Large intestine (tissue), 3 donors: ENCODE results near the gene FOXK2. TPM values are rescaled to one million over a fixed set of nuclear protein-coding genes. Genes with fewer than 3 reads are reported as not detected.
"Not testable (repeated sequence)": the region's sequence is repeated elsewhere in the genome, so short reads cannot be mapped to it uniquely, and the experiment has no call there.

ENCODE experiments used
- DNase-seq, 2 donors: peaks; one replicate each; pipeline versions ENCODE4 v3.0.0 to v3.0.0-alpha.2; 2013
- H3K27ac ChIP-seq: one replicate; pipeline ENCODE4 v1.5.1; 2013; ENCODE audit warnings: low read length
- H3K27me3 ChIP-seq: 2 replicates; pipeline ENCODE4 v1.6.1; 2013; ENCODE audit warnings: low read length; ENCODE audit not compliant: control insufficient read depth, insufficient read depth
- H3K36me3 ChIP-seq: 2 replicates; pipeline ENCODE4 v1.6.1; 2013; ENCODE audit warnings: low read length; ENCODE audit not compliant: control insufficient read depth, insufficient read depth
- H3K4me1 ChIP-seq: one replicate; pipeline ENCODE4 v1.6.1; 2013; ENCODE audit warnings: low read length; ENCODE audit not compliant: control insufficient read depth, insufficient read depth
- H3K4me3 ChIP-seq: one replicate; pipeline ENCODE4 v1.5.1; 2013; ENCODE audit warnings: low read length
- H3K9me3 ChIP-seq: one replicate; pipeline ENCODE4 v1.6.1; 2013; ENCODE audit warnings: mild to moderate bottlenecking, low read depth, low read length, moderate library complexity; ENCODE audit not compliant: control insufficient read depth
- WGBS: methylation state at CpG from one replicate; pipeline ENCODE4 v1.1.5; 2013; ENCODE audit warnings: low lambda C conversion rate; ENCODE audit not compliant: insufficient coverage; 5-methylcytosine and 5-hydroxymethylcytosine counted together
- polyA plus RNA-seq: library from polyadenylated mRNA; unstranded; fragments of 120-200 nt; gene quantifications from one replicate; pipeline ENCODE4 v1.2.1, GENCODE V29; 2013

FOXK2 gene
- polyA plus RNA-seq, 1 donor: 29.7 TPM

- H3K4me3 ChIP-seq, H3K27ac ChIP-seq, H3K9me3 ChIP-seq, DNase-seq, H3K27me3 ChIP-seq: not testable (repeated sequence)
- Histone ChIP-seq H3K36me3 (peaks cover 37% of the 10 kb centered on the region), H3K4me1 (peaks cover 39% of the 10 kb centered on the region)
- no CpG with 5 or more reads among the region's 4 CpGs for WGBS
Measured at GRCh38 chr17:82563745-82564144, 44.2 kb downstream of the FOXK2 start.

GRCh38 chr17:82564241-82564640 is 44.7 kb downstream of the FOXK2 start:
- 100% methylated on average over 1 of the region's 5 CpGs for WGBS
- Histone ChIP-seq H3K27me3 (no peaks in the 10 kb centered on the region), H3K9me3 (peaks cover 4% of the 10 kb centered on the region), H3K27ac (no peak overlapping the region), H3K4me1 (peaks cover 39% of the 10 kb centered on the region), H3K4me3 (no peak overlapping the region), H3K36me3 (peaks cover 41% of the 10 kb centered on the region)
- DNase-seq: no peak

GRCh38 chr17:82565551-82565950 is 46.0 kb downstream of the FOXK2 start:
- peaks cover 50% of the 10 kb centered on the region for H3K36me3 ChIP-seq
- DNase-seq: no peak
- H3K9me3 ChIP-seq: peaks cover 4% of the 10 kb centered on the region
- H3K4me3 ChIP-seq: no peak overlapping the region
- peaks cover 32% of the 10 kb centered on the region for H3K4me1 ChIP-seq
- H3K27ac ChIP-seq: no peak overlapping the region
- H3K27me3 ChIP-seq: no peaks in the 10 kb centered on the region
- no CpG with 5 or more reads among the region's 1 CpG for WGBS

GRCh38 chr17:82566129-82566960 is 46.8 kb downstream of the FOXK2 start:
- Histone ChIP-seq H3K4me1 (peaks cover 24% of the 10 kb centered on the region), H3K4me3 (no peak overlapping the region), H3K9me3 (peaks cover 4% of the 10 kb centered on the region), H3K27ac (no peak overlapping the region), H3K36me3 (peaks cover 53% of the 10 kb centered on the region), H3K27me3 (no peaks in the 10 kb centered on the region)
- WGBS: 90% methylated on average over 2 of the region's 18 CpGs
- no peak for DNase-seq

DNA sequence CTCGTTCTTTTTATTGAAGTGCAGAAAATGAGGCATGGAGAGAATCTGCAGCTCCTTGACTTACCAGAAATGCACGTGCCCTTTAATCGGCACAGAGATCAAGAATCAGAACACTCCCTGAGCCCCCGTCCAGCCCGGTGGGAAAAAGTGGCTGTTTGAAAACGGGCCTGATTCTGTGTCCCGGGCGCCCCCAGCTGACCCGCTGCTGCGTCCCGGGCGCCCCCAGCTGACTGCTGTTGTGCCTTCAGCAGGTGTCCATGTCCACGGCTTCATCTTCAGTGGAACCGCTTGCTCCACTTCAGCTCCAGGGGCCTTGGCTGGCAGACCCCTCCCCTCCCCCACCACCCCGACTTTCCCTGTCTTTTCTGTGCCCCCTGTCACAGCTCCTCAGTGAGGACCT is 47.8 kb downstream of the FOXK2 start:
- H3K9me3 ChIP-seq: no peaks in the 10 kb centered on the region
- no peak for DNase-seq
- no peak overlapping the region for H3K4me3 ChIP-seq
- peaks cover 61% of the 10 kb centered on the region for H3K36me3 ChIP-seq
- H3K27ac ChIP-seq: no peak overlapping the region
- WGBS: no CpG with 5 or more reads among the region's 15 CpGs
- peaks cover 18% of the 10 kb centered on the region for H3K4me1 ChIP-seq
- H3K27me3 ChIP-seq: no peaks in the 10 kb centered on the region

DNA sequence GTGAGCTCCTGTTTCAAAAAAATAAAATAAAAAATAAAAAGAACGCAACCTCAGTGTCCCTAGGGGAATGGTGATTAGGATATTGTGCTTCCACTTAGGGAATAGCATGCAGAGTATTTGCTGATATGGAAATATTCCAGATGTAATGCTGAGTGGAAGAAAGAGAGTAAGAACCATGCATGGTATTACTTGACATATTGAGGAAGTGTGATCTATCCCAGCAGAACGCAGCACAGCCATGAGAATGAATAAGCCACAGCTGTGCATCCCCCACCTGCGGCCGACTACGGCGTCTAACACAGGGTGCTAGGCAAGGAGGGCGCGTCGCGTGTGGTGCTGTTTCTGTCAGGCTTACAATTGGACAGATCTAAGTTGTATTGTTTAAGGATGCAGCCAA is 49.5 kb downstream of the FOXK2 start:
- H3K36me3 ChIP-seq: peaks cover 74% of the 10 kb centered on the region
- no peaks in the 10 kb centered on the region for H3K9me3 ChIP-seq
- WGBS: 100% methylated on average over 1 of the region's 10 CpGs

GRCh38 chr17:82569621-82570020 is 50.1 kb downstream of the FOXK2 start:
- Histone ChIP-seq H3K4me1 (peaks cover 18% of the 10 kb centered on the region), H3K36me3 (peaks cover 75% of the 10 kb centered on the region), H3K9me3 (no peaks in the 10 kb centered on the region), H3K4me3 (no peak overlapping the region), H3K27me3 (no peaks in the 10 kb centered on the region), H3K27ac (no peak overlapping the region)
- no peak for DNase-seq
- WGBS: 100% methylated on average over 4 of the region's 11 CpGs

More for the DNA sequence above, 49.5 kb downstream of the FOXK2 start:
- Histone ChIP-seq H3K4me1 (peaks cover 18% of the 10 kb centered on the region), H3K27me3 (no peaks in the 10 kb centered on the region), H3K27ac (no peak overlapping the region), H3K4me3 (no peak overlapping the region)
- DNase-seq: no peak

- WGBS: 93% methylated on average over 3 of the region's 9 CpGs
- DNase-seq: no peak
- Histone ChIP-seq H3K27me3 (no peaks in the 10 kb centered on the region), H3K9me3 (no peaks in the 10 kb centered on the region), H3K4me1 (peaks cover 18% of the 10 kb centered on the region), H3K27ac (no peak overlapping the region), H3K4me3 (no peak overlapping the region), H3K36me3 (peaks cover 77% of the 10 kb centered on the region)
Measured at GRCh38 chr17:82570277-82570676, 50.7 kb downstream of the FOXK2 start.

DNA sequence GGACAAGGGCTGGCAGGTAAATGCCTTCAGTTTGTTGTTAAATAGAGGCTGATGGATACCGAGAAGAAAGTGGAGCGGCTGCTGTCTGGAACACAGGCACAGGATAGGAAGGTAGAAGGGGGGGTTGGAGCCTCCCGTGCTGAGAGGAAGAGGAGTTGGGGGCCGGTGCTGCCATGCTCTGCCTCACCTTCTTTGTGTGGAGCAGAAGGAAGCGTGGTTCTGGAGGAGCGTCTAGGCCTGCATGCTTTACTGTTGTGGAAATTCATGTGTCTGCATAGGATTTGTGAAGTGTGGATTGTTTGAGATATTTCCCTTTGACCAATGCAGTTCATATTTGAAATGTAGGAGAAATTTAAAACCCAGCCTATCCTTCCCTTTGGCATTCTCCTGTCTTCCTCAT is 52.3 kb downstream of the FOXK2 start:
- H3K4me1 ChIP-seq: peaks cover 11% of the 10 kb centered on the region
- H3K27me3 ChIP-seq: no peaks in the 10 kb centered on the region
- H3K9me3 ChIP-seq: no peaks in the 10 kb centered on the region
- DNase-seq: no peak
- no peak overlapping the region for H3K4me3 ChIP-seq
- no CpG with 5 or more reads among the region's 6 CpGs for WGBS
- H3K27ac ChIP-seq: no peak overlapping the region
- H3K36me3 ChIP-seq: peaks cover 73% of the 10 kb centered on the region

GRCh38 chr17:82574041-82574440 is 54.5 kb downstream of the FOXK2 start:
- Histone ChIP-seq H3K4me3 (no peak overlapping the region), H3K36me3 (peaks cover 62% of the 10 kb centered on the region), H3K4me1 (peaks cover 7% of the 10 kb centered on the region), H3K9me3 (peaks cover 3% of the 10 kb centered on the region), H3K27me3 (no peaks in the 10 kb centered on the region), H3K27ac (no peak overlapping the region)
- 100% methylated on average over 1 of the region's 11 CpGs for WGBS
- DNase-seq: no peak
